AG08396 (cell line): ENCODE data around the gene RELL2.
A peak's percentile ranks its signal among the peaks of the same experiment; 100 is the strongest.
"Not testable (repeated sequence)": the region's sequence is repeated elsewhere in the genome, so short reads cannot be mapped to it uniquely, and the experiment has no call there.

Experiments used
- DNase-seq: peaks from one replicate; pipeline ENCODE4 v3.0.0; 2012; ENCODE audit warnings: low spot score, mixed read lengths

Gene RELL2, protein sequence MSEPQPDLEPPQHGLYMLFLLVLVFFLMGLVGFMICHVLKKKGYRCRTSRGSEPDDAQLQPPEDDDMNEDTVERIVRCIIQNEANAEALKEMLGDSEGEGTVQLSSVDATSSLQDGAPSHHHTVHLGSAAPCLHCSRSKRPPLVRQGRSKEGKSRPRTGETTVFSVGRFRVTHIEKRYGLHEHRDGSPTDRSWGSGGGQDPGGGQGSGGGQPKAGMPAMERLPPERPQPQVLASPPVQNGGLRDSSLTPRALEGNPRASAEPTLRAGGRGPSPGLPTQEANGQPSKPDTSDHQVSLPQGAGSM

DNA sequence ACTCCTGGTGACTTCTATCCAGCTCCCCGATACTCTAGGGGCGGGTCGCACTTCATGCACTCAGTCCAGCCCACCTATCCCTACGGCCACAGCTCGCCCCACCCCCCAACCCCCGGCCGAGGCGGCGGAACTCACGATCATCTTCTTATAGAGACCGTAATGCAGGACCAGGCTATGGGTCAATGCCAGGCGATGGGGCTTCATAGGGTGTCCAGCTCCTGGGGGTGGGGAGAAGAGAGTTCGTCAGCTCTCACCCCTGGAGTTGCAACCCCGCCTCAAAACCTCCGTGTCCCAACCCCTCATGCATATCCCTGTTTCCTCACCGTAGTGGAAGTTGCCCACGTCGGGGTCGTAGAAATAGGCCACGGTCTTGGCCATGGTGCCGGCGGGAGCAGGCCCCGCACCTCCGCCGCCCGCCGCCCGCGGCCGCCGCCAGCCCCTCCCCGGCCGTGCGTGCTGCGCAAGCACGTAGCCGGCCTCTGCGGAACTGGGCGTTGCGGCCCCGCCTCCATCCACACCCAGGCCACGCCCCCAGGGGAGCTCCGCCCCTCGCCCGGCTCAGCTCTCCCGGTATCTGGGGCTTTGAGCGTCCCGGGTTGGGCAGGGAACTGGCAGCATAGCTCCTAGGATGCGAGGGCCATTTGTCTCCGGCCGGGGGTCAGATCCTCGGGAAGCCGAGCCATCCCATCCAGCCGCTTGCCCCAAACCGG is at the start of gene RELL2, which contains the start of gene HDAC3:
Gene RELL2, plus strand, starts transcription at position 585 of the 710 bp plus-strand sequence. CDS start 1,229 bp downstream, outside the sequence.
Gene HDAC3, minus strand, starts transcription at position 437 of the 710 bp plus-strand sequence. Its CDS starts 59 bp downstream, at position 378.
- peak; percentile 99 for DNase-seq

DNA sequence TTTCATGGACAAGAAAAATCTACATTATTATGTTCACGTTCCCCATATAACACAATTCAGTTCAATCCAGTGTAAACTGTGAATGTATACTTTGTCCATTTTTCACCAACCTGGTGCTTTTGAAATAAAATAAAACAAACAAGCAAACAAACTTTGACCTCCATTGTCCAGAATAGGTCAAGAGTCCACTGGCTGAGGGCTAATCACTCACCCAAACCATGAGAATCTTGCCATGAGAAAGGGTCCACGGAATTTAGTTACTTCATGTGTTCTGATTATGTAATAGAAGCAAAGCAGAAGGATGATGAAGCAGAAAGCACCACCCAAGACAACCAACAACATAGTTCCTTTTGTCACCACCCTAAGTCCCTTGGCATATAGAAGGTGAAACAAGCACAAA is 46.7 kb upstream of the RELL2 start:
- DNase-seq, result no peak

- no peak for DNase-seq
These were observed 39.9 kb upstream of the RELL2 start for GRCh38 chr5:141596867-141597266.

DNA sequence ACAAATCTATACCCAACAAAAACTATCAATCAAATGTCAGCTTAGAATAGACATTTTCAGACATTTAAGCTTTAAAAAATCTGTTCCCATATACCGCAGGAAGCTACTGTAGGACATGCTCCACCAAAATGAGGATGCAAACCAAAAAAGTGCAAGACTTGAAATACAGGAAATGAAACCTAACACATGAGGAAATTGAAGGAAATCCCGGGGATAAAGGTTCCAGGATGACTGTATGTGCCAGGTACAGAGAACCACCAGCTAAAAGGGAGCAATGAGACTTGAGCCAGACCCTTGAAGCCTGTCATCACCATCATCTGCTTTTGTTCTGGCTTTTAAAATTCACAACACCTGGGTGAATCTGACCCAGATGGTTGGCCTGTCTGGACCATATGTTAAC is 39.4 kb upstream of the RELL2 start:
- DNase-seq, result no peak

- no peak for DNase-seq
These were observed 39.0 kb upstream of the RELL2 start for GRCh38 chr5:141597814-141598213.

GRCh38 chr5:141598391-141599345 is 38.1 kb upstream of the RELL2 start:
- DNase-seq, result peak; percentile 10

- DNase-seq, result no peak
These were observed 34.2 kb upstream of the RELL2 start for GRCh38 chr5:141602606-141603005.

GRCh38 chr5:141603923-141604717 is 32.7 kb upstream of the RELL2 start:
- DNase-seq, result peak; percentile 82

GRCh38 chr5:141605523-141606277 is 31.1 kb upstream of the RELL2 start:
- DNase-seq, result no peak

DNA sequence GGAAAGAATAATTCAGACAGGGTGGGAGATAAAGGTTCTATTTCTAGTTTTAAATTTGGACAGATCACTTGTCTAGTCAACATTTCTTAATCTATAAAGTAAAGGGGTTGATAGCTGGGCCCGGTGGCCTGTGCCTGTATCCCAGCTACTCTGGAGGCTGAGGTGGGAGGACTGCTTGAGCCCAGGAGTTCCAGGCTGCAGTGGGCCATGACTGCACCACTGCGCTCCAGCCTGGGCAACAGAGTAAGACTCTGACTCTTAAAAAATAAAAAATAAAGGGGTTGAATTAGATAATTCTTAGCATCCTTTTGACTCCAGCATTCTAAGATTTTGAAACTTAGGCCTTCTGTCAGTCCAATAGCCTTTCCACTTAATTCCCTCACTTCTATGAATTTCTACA is 28.8 kb upstream of the RELL2 start:
- no peak for DNase-seq

DNA sequence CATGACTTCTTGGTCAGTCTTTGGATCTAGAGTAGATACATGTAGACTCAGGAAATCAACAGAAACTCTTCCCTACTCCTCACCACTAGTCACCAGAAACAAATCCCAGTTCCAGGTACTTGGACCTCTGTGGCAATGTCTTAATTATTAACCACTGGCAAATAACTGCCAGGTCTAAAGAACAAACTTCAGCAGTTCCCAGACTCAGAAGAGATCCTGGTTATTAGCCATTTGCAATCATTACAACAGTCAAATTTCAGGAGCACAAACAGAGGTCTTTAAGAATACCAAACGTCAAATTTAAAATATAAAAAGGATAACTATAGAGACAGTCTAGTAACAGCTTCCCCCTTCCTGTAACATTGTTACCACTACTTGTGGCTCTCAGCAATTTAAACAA is 28.2 kb upstream of the RELL2 start:
- no peak for DNase-seq

DNA sequence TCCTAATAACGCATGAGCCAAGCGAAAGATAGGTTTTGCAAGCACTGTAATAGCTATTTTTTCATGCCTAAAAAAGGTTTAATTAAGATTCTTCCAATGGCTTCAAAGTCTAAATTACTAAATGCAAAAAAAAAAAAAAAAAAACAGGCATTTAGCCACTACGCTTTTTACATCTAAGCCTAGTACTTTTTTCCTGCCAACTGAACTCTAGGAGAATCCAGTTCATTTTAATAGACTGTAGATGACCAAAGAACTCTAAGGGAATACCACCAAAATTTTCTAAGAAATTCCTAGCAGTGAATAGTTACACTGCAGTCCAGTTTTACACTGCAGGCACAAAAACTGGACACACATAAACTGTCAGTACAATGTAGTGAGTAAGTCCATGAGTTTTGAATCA is 27.8 kb upstream of the RELL2 start:
- no peak for DNase-seq

- DNase-seq, result not testable (repeated sequence)
These were observed 26.9 kb upstream of the RELL2 start for GRCh38 chr5:141609921-141610320.

DNA sequence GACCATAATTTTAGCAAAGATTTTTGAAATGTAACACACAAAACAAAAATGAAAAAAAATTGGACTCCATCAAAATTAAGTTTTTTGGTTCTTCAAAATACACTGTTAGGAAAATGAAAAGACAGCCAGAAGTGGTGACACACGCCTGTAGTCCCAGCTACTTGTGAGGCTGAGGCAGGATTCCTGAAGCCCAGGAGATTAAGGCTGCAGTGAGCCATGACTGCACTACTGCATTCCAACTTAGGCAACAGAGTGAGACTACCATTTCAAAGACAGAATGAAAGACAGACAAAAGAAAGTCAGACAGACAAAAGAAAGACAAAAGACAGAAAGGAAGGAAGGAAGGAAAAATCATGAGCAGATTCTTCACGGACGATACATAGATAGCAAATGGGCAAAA is 25.5 kb upstream of the RELL2 start:
- DNase-seq, result no peak

GRCh38 chr5:141613344-141613743 is 23.5 kb upstream of the RELL2 start:
- DNase-seq, result no peak

- no peak for DNase-seq
These were observed 20.6 kb upstream of the RELL2 start for GRCh38 chr5:141615991-141616720.

GRCh38 chr5:141617128-141617527 is 19.7 kb upstream of the RELL2 start:
- DNase-seq, result peak; percentile 45

DNA sequence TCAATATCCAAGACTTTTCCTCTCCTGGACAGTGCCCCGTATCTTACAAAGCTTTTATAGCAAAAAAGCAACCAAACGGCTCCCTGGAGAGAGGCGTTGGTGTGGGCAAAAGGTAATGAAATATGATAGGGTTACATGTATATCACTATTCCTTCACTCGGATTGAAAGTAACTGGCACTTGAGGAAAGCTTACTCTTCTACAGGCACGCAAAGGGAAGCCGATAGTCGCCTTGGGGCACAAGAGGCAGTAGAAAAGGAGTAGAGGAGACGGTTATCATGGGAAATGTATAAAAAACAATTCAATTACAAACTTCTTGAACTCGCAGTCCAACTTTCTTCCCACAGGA is 19.1 kb upstream of the RELL2 start:
- no peak for DNase-seq

DNA sequence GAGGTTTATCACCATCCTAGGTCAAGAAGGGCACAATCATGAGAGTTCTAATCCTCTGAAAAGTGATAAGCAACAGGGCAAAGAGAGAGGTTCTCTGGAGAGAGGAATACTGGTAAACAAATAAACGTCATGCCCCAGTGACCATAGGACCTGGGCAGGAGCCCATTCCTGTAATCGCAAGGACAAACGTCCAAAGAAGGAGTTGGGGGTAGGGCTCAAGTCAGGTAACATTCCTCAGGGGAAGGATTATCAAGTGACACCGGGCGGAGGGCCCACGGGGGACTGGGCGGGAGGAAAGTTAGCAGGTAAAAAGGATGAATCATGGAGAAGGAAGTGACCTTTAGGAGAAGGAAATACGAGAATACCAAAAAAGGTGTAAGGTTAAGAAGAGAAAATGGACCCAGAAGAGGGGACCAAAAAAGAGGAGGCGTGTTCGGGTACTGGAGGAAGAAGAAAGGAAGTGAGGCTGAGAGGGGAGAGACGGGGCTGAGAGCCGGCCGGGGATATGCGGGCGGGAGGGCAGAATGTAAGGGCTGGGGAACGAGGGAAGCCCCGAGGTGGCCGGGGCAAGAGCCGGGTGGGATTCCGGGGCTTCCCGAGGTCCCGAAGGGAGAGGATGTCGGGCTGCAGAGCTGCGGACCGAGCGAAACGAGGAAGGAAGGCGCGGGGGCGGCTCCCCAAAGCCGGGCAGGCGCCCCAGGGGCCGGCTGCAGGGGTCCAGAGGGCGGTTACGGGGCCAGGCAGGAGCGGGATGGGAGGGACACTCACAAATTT is 18.6 kb upstream of the RELL2 start:
- DNase-seq, result peak; percentile 43
